ENCODE measurements around the gene COA1. TPM values are rescaled to one million over a fixed set of nuclear protein-coding genes. Genes with fewer than 3 reads are reported as not detected.

COA1 gene
- polyA plus RNA-seq, 4 donors = 30.5 to 45.7 (median 32.9) TPM

DNA sequence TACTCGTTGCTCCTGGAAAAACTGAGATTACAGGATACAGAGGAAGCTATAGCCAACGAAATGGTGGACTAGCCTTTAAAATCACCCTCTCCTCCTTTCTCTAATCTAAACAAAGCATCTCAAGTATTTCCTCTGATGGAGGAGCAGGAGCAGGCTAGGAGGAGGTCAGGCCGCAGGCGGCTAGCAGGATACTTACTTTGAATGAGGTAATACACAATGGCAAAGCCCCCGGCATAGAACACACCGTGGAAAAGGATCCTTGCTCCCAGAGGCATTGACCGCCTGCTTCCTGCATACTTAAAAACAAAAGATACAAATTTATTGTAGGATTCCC lies 82.0 kb downstream of the COA1 start:
- Histone ChIP-seq H3K4me1 (ENCODE audit: control insufficient read depth in 3 of 3, insufficient read depth in 2 of 3, low read depth in 1 of 3, low read length in 2 of 3) (peaks cover 0 to 17% (median 16%) of the 10 kb centered on the region in 3 donors), H3K36me3 (ENCODE audit: control insufficient read depth in 3 of 3, insufficient read depth in 2 of 3, low read depth in 1 of 3, low read length in 3 of 3) (peaks cover 0 to 61% (median 2%) of the 10 kb centered on the region in 3 donors), H3K27me3 (ENCODE audit: control insufficient read depth in 3 of 3, insufficient read depth in 3 of 3, low read length in 3 of 3) (no peaks in the 10 kb centered on the region), H3K4me3 (ENCODE audit: low read depth in 1 of 3, low read length in 3 of 3) (no peak overlapping the region), H3K27ac (ENCODE audit: low read depth in 1 of 3, low read length in 2 of 3) (peak overlapping the region; percentile 66 to 96 (median 72)), H3K9me3 (ENCODE audit: control insufficient read depth in 2 of 2, insufficient read depth in 1 of 2, low read depth in 1 of 2, low read length in 1 of 2) (no peaks in the 10 kb centered on the region)
- no peak for FAIRE-seq
- 50 to 79% (median 70%) methylated on average over 7 of the region's 7 CpGs for WGBS, 3 donors
- no peak for DNase-seq

DNA sequence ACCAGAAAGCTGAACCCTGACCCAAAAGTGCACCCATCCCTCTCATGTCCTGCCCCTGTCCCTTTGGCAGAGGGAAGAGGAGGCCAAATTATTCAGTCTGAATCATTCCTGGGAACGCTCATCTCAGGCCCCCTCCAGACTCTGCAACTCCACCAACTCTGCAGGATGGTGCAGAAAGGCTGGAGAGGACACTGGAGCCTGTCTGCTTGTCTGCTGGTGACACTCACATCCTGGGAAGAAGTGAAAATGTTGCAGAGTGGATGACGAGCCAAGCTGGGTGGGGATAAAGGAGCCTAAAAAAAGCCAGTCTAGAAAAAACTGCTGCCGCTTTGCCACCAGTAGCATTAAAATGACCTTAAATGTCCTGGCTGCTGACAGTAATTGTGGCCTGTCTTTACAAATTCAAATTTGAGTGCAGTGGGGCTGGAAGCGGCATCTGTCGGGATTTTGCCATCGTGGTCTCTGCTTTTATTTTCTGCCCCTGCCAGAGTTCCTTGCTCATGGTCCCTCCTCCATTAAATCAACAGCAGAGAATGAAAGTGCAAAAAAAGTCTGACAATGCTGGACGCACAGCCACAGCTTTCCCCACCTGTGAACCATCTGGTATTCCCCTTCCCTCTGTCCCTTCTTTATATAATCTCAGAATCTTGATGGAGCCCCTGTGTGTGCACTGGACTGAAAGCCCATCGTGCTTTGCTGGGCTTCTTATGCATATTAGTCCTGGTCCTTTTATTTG lies 82.6 kb downstream of the COA1 start:
- WGBS, 3 donors = 49 to 85% (median 65%) methylated on average over 8 of the region's 8 CpGs
- H3K4me3 ChIP-seq (ENCODE audit: low read depth in 1 of 3, low read length in 3 of 3) = no peak overlapping the region
- H3K36me3 ChIP-seq (ENCODE audit: control insufficient read depth in 3 of 3, insufficient read depth in 2 of 3, low read depth in 1 of 3, low read length in 3 of 3) = peaks cover 0 to 64% (median 2%) of the 10 kb centered on the region in 3 donors
- peaks cover 0 to 17% (median 16%) of the 10 kb centered on the region in 3 donors for H3K4me1 ChIP-seq (ENCODE audit: control insufficient read depth in 3 of 3, insufficient read depth in 2 of 3, low read depth in 1 of 3, low read length in 2 of 3)
- no peak for FAIRE-seq
- no peaks in the 10 kb centered on the region for H3K27me3 ChIP-seq (ENCODE audit: control insufficient read depth in 3 of 3, insufficient read depth in 3 of 3, low read length in 3 of 3)
- H3K27ac ChIP-seq (ENCODE audit: low read depth in 1 of 3, low read length in 2 of 3) = peak overlapping the region; percentile 66 to 96 (median 72)
- no peaks in the 10 kb centered on the region for H3K9me3 ChIP-seq (ENCODE audit: control insufficient read depth in 2 of 2, insufficient read depth in 1 of 2, low read depth in 1 of 2, low read length in 1 of 2)
- DNase-seq = no peak

- FAIRE-seq = no peak
- H3K4me1 ChIP-seq (ENCODE audit: control insufficient read depth in 3 of 3, insufficient read depth in 2 of 3, low read depth in 1 of 3, low read length in 2 of 3) = peaks cover under 1 to 19% (median 16%) of the 10 kb centered on the region in 3 donors
Observed at GRCh38 chr7:43645699-43646226, 83.6 kb downstream of the COA1 start.

DNA sequence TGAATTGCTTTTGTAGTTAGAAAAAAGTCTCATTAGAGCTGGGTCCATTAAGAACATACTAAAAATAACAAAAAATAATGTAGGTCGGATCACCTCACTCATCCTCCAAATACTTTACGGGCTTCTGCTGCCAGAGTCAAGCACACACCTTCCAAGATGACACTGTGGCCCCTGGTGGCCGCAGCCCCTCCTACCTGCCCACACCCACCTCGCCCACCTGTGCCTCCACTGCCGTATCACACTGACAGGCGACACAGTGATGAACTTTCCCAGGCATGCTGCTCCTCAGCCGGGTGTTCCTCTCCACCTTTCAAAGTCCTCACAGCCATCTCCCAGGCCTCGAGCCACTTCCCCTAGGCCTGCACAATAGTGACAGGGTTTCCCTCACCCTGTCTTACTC lies 85.5 kb downstream of the COA1 start:
- FAIRE-seq = no peak
- peaks cover 9 to 28% (median 23%) of the 10 kb centered on the region in 3 donors for H3K4me1 ChIP-seq (ENCODE audit: control insufficient read depth in 3 of 3, insufficient read depth in 2 of 3, low read depth in 1 of 3, low read length in 2 of 3)
- 73 to 81% (median 74%) methylated on average over 8 of the region's 8 CpGs for WGBS, 3 donors

More at GRCh38 chr7:43645699-43646226, 83.6 kb downstream of the COA1 start:
- DNase-seq = no peak
- Histone ChIP-seq H3K36me3 (ENCODE audit: control insufficient read depth in 3 of 3, insufficient read depth in 2 of 3, low read depth in 1 of 3, low read length in 3 of 3) (peaks cover 0 to 60% (median 4%) of the 10 kb centered on the region in 3 donors), H3K27ac (ENCODE audit: low read depth in 1 of 3, low read length in 2 of 3) (peak overlapping the region in 2 of 3 donors; percentile 36 to 96), H3K27me3 (ENCODE audit: control insufficient read depth in 3 of 3, insufficient read depth in 3 of 3, low read length in 3 of 3) (no peaks in the 10 kb centered on the region), H3K4me3 (ENCODE audit: low read depth in 1 of 3, low read length in 3 of 3) (no peak overlapping the region), H3K9me3 (ENCODE audit: control insufficient read depth in 2 of 2, insufficient read depth in 1 of 2, low read depth in 1 of 2, low read length in 1 of 2) (no peaks in the 10 kb centered on the region)
- WGBS, 3 donors = 78 to 90% (median 81%) methylated on average over 3 of the region's 3 CpGs

DNA sequence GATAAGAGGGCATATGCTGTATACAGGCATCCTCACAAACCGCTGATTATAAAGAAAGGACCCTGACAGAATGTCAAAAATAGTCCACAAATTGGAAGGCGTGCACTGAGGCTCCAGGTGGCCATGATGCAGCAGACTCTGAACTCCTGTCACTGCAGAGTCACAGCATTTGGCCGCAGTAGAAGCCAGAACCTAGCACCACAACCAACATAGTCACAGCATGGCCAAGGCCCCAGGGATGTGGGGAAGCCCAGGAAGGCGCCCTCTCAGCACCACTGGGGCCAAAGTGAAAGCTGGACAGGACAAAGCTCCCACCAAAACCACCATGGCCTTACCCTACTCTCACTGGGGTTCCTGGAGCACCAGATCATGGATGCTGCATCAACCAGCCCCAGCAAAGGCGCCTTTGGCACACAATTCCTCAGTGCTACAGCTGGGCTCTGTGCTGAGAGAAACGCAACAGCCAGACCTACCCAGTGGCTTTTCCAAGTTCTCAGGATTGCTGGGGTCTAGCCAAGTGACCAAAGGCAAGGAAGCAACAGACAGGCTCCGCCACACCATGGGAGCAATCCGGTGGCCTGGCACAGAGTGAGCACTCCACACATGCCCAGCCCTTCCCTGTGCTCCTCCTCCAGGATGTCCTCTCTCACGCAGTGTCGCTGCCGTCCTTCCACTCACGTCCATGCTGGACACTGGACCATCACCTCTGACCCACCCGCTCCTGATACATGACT lies 86.3 kb downstream of the COA1 start:
- DNase-seq = no peak
- Histone ChIP-seq H3K36me3 (ENCODE audit: control insufficient read depth in 3 of 3, insufficient read depth in 2 of 3, low read depth in 1 of 3, low read length in 3 of 3) (peaks cover 0 to 56% (median 4%) of the 10 kb centered on the region in 3 donors), H3K27ac (ENCODE audit: low read depth in 1 of 3, low read length in 2 of 3) (no peak overlapping the region), H3K4me1 (ENCODE audit: control insufficient read depth in 3 of 3, insufficient read depth in 2 of 3, low read depth in 1 of 3, low read length in 2 of 3) (peaks cover 9 to 24% (median 23%) of the 10 kb centered on the region in 3 donors), H3K4me3 (ENCODE audit: low read depth in 1 of 3, low read length in 3 of 3) (no peak overlapping the region), H3K27me3 (ENCODE audit: control insufficient read depth in 3 of 3, insufficient read depth in 3 of 3, low read length in 3 of 3) (no peaks in the 10 kb centered on the region), H3K9me3 (ENCODE audit: control insufficient read depth in 2 of 2, insufficient read depth in 1 of 2, low read depth in 1 of 2, low read length in 1 of 2) (no peaks in the 10 kb centered on the region)
- 93 to 94% (median 94%) methylated on average over 13 of the region's 13 CpGs for WGBS, 3 donors
- no peak for FAIRE-seq

More for the DNA sequence above, 85.5 kb downstream of the COA1 start:
- no peak for DNase-seq
- H3K36me3 ChIP-seq (ENCODE audit: control insufficient read depth in 3 of 3, insufficient read depth in 2 of 3, low read depth in 1 of 3, low read length in 3 of 3) = peaks cover 0 to 56% (median 4%) of the 10 kb centered on the region in 3 donors
- no peak overlapping the region for H3K27ac ChIP-seq (ENCODE audit: low read depth in 1 of 3, low read length in 2 of 3)
- no peaks in the 10 kb centered on the region for H3K9me3 ChIP-seq (ENCODE audit: control insufficient read depth in 2 of 2, insufficient read depth in 1 of 2, low read depth in 1 of 2, low read length in 1 of 2)
- no peak overlapping the region for H3K4me3 ChIP-seq (ENCODE audit: low read depth in 1 of 3, low read length in 3 of 3)
- H3K27me3 ChIP-seq (ENCODE audit: control insufficient read depth in 3 of 3, insufficient read depth in 3 of 3, low read length in 3 of 3) = no peaks in the 10 kb centered on the region

- 98 to 99% (median 99%) methylated on average over 3 of the region's 3 CpGs for WGBS, 3 donors
- no peak for DNase-seq
- Histone ChIP-seq H3K36me3 (ENCODE audit: control insufficient read depth in 3 of 3, insufficient read depth in 2 of 3, low read depth in 1 of 3, low read length in 3 of 3) (peaks cover 2 to 43% (median 7%) of the 10 kb centered on the region in 3 donors), H3K27ac (ENCODE audit: low read depth in 1 of 3, low read length in 2 of 3) (peak overlapping the region in 2 of 3 donors; percentile 65 to 83), H3K27me3 (ENCODE audit: control insufficient read depth in 3 of 3, insufficient read depth in 3 of 3, low read length in 3 of 3) (no peaks in the 10 kb centered on the region), H3K4me3 (ENCODE audit: low read depth in 1 of 3, low read length in 3 of 3) (no peak overlapping the region), H3K4me1 (ENCODE audit: control insufficient read depth in 3 of 3, insufficient read depth in 2 of 3, low read depth in 1 of 3, low read length in 2 of 3) (peaks cover 7 to 21% (median 9%) of the 10 kb centered on the region in 3 donors), H3K9me3 (ENCODE audit: control insufficient read depth in 2 of 2, insufficient read depth in 1 of 2, low read depth in 1 of 2, low read length in 1 of 2) (no peaks in the 10 kb centered on the region)
- FAIRE-seq = no peak
Observed at GRCh38 chr7:43640679-43641078, 88.6 kb downstream of the COA1 start.

GRCh38 chr7:43639858-43640491 lies 89.3 kb downstream of the COA1 start:
- FAIRE-seq (no peak), DNase-seq (peak; percentile 68 to 97)
- H3K27ac ChIP-seq (ENCODE audit: low read depth in 1 of 3, low read length in 2 of 3) = peak overlapping the region in 2 of 3 donors; percentile 65 to 83
- H3K9me3 ChIP-seq (ENCODE audit: control insufficient read depth in 2 of 2, insufficient read depth in 1 of 2, low read depth in 1 of 2, low read length in 1 of 2) = no peaks in the 10 kb centered on the region
- no peaks in the 10 kb centered on the region for H3K27me3 ChIP-seq (ENCODE audit: control insufficient read depth in 3 of 3, insufficient read depth in 3 of 3, low read length in 3 of 3)
- H3K4me1 ChIP-seq (ENCODE audit: control insufficient read depth in 3 of 3, insufficient read depth in 2 of 3, low read depth in 1 of 3, low read length in 2 of 3) = peaks cover 7 to 18% (median 9%) of the 10 kb centered on the region in 3 donors
- H3K4me3 ChIP-seq (ENCODE audit: low read depth in 1 of 3, low read length in 3 of 3) = no peak overlapping the region
- 16 to 32% (median 32%) methylated on average over 6 of the region's 6 CpGs for WGBS, 3 donors
- peaks cover 6 to 43% (median 7%) of the 10 kb centered on the region in 3 donors for H3K36me3 ChIP-seq (ENCODE audit: control insufficient read depth in 3 of 3, insufficient read depth in 2 of 3, low read depth in 1 of 3, low read length in 3 of 3)
